PC-3 (cell line): ENCODE measurements around the gene NTRK1. TPM values are rescaled to one million over a fixed set of nuclear protein-coding genes. Genes with fewer than 3 reads are reported as not detected.

ENCODE experiments used
- ATAC-seq: fragments of 200-7000 bp; cut with Tn5 transposase; 2 replicates; pipeline ENCODE4 v1.9.1; 2020; ENCODE audit warnings: mild to moderate bottlenecking, moderate library complexity
- BruUV-seq: library from RNA; stranded (reverse); fragments of 400-500 nt; replicated peaks from 2 replicates; lab custom pipeline; 2021; lab: Mats Ljungman, UMichigan
- CTCF ChIA-PET: fragments of 300-600 bp; sonication (Branson Sonifier 250); formaldehyde crosslinking; loops from one replicate; lab custom pipeline; 2022; ENCODE audit warnings: antibody characterized with exemption; lab: Charles Lee
- POLR2A ChIA-PET: fragments of 300-600 bp; sonication (Branson Sonifier 250); formaldehyde crosslinking; loops from one replicate; lab custom pipeline; 2022; ENCODE audit warnings: antibody characterized with exemption; ENCODE audit not compliant: unreplicated experiment; lab: Charles Lee
- DNase-seq: peaks from one replicate; pipeline ENCODE4 v3.0.0-alpha.2; 2015
- H2AFZ ChIP-seq: fragments of 300-600 bp; sonication (generic); 2 replicates; pipeline ENCODE4 v1.6.0; 2016; ENCODE audit warnings: antibody characterized with exemption, low read length
- H3F3A ChIP-seq: fragments of 300-600 bp; sonication (generic); one replicate; pipeline ENCODE4 v1.6.0; 2017; ENCODE audit warnings: antibody characterized with exemption, low read length, control low read depth, mild to moderate bottlenecking; ENCODE audit not compliant: unreplicated experiment
- H3K27ac ChIP-seq: fragments of 300-600 bp; sonication (generic); 2 replicates; pipeline ENCODE4 v1.5.1; 2016; ENCODE audit warnings: mild to moderate bottlenecking, low read length
- H3K27me3 ChIP-seq: fragments of 300-600 bp; sonication (generic); 2 replicates; pipeline ENCODE4 v1.6.1; 2016; ENCODE audit warnings: low read length, mixed read lengths
- H3K36me3 ChIP-seq: fragments of 300-600 bp; sonication (generic); 2 replicates; pipeline ENCODE4 v1.6.1; 2016; ENCODE audit warnings: low read depth, mixed run types, low read length, mixed read lengths
- H3K4me1 ChIP-seq: fragments of 300-600 bp; sonication (generic); 2 replicates; pipeline ENCODE4 v1.5.1; 2016; ENCODE audit warnings: low read length; ENCODE audit not compliant: insufficient read depth
- H3K4me2 ChIP-seq: fragments of 300-600 bp; sonication (generic); 2 replicates; pipeline ENCODE4 v1.6.0; 2016; ENCODE audit warnings: low read length
- H3K4me3 ChIP-seq: fragments of 300-600 bp; sonication (generic); 2 replicates; pipeline ENCODE4 v1.5.1; 2016; ENCODE audit warnings: mild to moderate bottlenecking, low read length, mixed read lengths
- H3K79me2 ChIP-seq: fragments of 300-600 bp; sonication (generic); 2 replicates; pipeline ENCODE4 v1.6.1; 2017; ENCODE audit warnings: low read length, mixed read lengths
- H3K9ac ChIP-seq: fragments of 300-600 bp; sonication (generic); 2 replicates; pipeline ENCODE4 v1.6.0; 2016; ENCODE audit warnings: mild to moderate bottlenecking, low read length
- H3K9me2 ChIP-seq: fragments of 300-600 bp; sonication (generic); replicated peaks from 2 replicates; pipeline ENCODE4 v1.6.1; 2016; ENCODE audit warnings: mixed run types, low read length, mixed read lengths
- H3K9me3 ChIP-seq: fragments of 300-600 bp; sonication (generic); 2 replicates; pipeline ENCODE4 v1.6.1; 2016; ENCODE audit warnings: low read length, mixed read lengths
- H4K20me1 ChIP-seq: fragments of 300-600 bp; sonication (generic); 2 replicates; pipeline ENCODE4 v1.6.1; 2016; ENCODE audit warnings: low read length, mixed read lengths
- EZH2 ChIP-seq: fragments of 300-600 bp; sonication (generic); IDR thresholded peaks from one replicate; pipeline ENCODE4 v1.6.1; 2017; ENCODE audit warnings: antibody characterized with exemption, mild to moderate bottlenecking, low read length; ENCODE audit not compliant: unreplicated experiment
- EZH2phosphoT487 ChIP-seq: fragments of 300-600 bp; sonication (generic); IDR thresholded peaks from 2 replicates; pipeline ENCODE4 v1.6.1; 2018; ENCODE audit warnings: mild to moderate bottlenecking, antibody characterized with exemption, low read length, borderline replicate concordance
- intact Hi-C: fragments of 100-400 bp; cut with micrococcal nuclease; formaldehyde crosslinking; loops from 2 replicates; pipeline ENCODE4 v1.9.0; 2023
- total RNA-seq: library from RNA; depleted of rRNA; stranded (reverse); fragments of >200 nt; gene quantifications from 2 replicates; pipeline ENCODE4 v1.2.3, GENCODE V29; 2014
- TF ChIP-seq, protein P1 (sequence below): fragments of 300-600 bp; sonication (generic); conservative IDR thresholded peaks from 2 replicates; pipeline ENCODE4 v1.5.1; 2017; ENCODE audit warnings: antibody characterized with exemption, low read depth, mild to moderate bottlenecking, low read length

NTRK1 gene
- total RNA-seq, 1 experiment from 2014 or later: 0.15 TPM

DNA sequence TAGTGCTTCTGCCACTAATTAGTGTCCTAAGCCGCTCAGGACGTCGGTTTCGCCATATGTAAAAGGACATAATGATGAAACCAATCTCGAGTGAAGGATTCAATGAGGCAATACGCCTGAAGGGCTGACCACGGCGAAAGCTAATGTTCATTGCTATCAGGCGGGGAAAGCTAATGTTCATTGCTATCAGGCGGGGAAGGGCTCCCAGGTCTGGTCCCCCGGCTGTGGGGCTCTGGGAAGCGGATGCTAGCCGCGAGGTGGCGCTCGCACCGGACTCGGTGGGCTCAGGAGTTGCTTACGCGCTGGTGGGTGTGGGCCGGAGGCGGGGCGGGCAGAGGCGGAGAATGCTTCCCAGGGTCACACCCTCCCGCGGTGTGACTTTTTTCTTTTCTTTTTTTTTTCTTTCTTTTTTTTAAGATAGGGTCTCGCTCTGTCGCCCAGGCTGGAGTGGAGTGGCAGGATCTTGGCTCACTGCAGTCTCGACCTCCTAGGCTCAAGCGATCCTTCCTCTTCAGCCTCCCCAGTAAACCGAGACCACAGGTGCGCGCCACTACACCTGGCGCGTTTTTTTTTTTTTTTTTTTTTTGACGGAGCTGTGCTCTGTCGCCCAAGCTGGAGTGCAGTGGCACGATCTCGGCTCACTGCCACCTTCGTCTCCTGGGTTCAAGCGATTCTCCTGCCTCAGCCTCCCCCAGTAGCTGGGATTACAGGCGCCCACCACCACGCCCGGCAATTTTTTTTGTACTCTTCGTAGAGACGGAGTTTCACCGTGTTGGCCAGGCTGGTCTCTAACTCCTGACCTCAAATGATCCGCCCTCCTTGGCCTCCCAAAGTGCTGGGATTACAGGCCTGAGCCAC, 31.8 kb downstream of the NTRK1 start:
- H3K9me3 ChIP-seq: no peaks in the 10 kb centered on the region
- no peaks in the 10 kb centered on the region for H4K20me1 ChIP-seq
- no peaks in the 10 kb centered on the region for H3K27me3 ChIP-seq
- H3K4me1 ChIP-seq: peaks cover 19% of the 10 kb centered on the region
- POLR2A ChIA-PET: no interaction called here
- CTCF ChIA-PET: interaction anchor here (0.6 to 3.5 kb wide), 5 partner anchors 35 to 183 kb away, joined by 3 to 43 read pairs (median 5); no protein-coding TSS in a partner anchor
- no peaks in the 10 kb centered on the region for H3K9me2 ChIP-seq
- TF ChIP-seq EZH2phosphoT487 (no peak), EZH2 (no peak)
- TF ChIP-seq, protein P1, sequence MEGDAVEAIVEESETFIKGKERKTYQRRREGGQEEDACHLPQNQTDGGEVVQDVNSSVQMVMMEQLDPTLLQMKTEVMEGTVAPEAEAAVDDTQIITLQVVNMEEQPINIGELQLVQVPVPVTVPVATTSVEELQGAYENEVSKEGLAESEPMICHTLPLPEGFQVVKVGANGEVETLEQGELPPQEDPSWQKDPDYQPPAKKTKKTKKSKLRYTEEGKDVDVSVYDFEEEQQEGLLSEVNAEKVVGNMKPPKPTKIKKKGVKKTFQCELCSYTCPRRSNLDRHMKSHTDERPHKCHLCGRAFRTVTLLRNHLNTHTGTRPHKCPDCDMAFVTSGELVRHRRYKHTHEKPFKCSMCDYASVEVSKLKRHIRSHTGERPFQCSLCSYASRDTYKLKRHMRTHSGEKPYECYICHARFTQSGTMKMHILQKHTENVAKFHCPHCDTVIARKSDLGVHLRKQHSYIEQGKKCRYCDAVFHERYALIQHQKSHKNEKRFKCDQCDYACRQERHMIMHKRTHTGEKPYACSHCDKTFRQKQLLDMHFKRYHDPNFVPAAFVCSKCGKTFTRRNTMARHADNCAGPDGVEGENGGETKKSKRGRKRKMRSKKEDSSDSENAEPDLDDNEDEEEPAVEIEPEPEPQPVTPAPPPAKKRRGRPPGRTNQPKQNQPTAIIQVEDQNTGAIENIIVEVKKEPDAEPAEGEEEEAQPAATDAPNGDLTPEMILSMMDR: peak; percentile 91
- H3K9ac ChIP-seq: no peak overlapping the region
- peak overlapping the region; percentile 54 for H3K4me3 ChIP-seq
- DNase-seq (peak; percentile 95), ATAC-seq (peak; percentile 71)
- peak overlapping the region; percentile 75 for H3K4me2 ChIP-seq
- no peak overlapping the region for H3K27ac ChIP-seq
- peaks cover 7% of the 10 kb centered on the region for H3F3A ChIP-seq
- no peaks in the 10 kb centered on the region for H3K79me2 ChIP-seq
- intact Hi-C loops: loop anchor here (1.0 kb wide), 1 partner anchor 35 kb away; no protein-coding TSS in a partner anchor
- no peaks in the 10 kb centered on the region for H3K36me3 ChIP-seq
- BruUV-seq: no TSS peak
- H2AFZ ChIP-seq: peak overlapping the region; percentile 83

DNA sequence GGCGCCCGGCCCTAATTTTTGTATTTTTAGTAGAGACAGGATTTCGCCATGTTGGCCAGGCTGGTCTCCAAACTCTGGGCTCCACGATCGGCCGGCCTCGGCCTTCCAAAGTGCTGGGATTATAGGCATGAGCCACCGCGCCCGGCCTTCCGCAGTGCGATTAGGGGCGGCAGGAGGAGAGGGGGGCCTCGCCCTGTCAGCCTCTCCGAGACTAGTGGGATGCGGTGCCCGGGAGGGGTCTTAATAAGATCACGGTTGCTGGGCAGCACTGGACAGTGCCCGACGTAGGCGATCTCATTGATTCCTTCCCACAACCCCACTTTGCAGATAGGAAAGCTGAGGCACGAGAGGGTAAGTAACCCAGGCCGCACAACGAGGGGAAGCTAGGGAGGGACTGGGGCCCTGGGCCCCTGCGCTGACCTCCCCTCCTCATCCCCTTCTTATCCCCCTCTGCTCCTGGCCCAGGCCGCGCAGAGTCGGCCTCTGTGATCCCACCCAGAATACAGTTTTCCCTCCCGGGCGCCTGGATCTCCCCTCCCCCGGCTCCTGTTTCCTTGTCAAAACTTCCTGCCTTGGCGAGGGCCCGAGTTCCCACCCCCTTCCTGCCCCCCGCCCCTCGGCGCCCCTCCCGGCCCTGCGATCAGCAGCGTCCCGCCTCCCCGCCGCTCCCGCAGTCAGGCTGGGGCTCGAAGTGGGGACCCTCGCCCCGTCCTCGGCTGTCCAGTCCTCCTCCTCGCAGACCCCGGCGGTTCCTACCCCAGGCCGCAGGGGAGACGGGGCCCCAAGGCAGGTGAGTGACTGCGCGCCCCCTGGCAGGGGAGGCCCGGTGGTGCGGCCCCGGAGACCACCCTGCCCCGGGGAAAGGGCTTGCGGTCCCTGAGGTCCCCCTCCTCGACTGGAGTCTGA, 32.6 kb downstream of the NTRK1 start, which contains the start of gene PEAR1:
Gene PEAR1, plus strand, starts transcription at position 671 of the 906 bp plus-strand sequence. CDS start 10,209 bp downstream, outside the sequence.
- H3F3A ChIP-seq: peaks cover 10% of the 10 kb centered on the region
- no peaks in the 10 kb centered on the region for H3K9me2 ChIP-seq
- peak within 1 kb of the TSS; percentile 54 for H3K4me3 ChIP-seq
- TF ChIP-seq EZH2 (no peak), EZH2phosphoT487 (no peak)
- TF ChIP-seq, protein P1: no peak
- no peaks in the 10 kb centered on the region for H3K36me3 ChIP-seq
- intact Hi-C loops: no loop called here
- peaks cover 28% of the 10 kb centered on the region for H3K4me1 ChIP-seq
- BruUV-seq: no TSS peak
- no peaks in the 10 kb centered on the region for H4K20me1 ChIP-seq
- peak within 1 kb of the TSS; percentile 83 for H2AFZ ChIP-seq
- H3K79me2 ChIP-seq: no peaks in the 10 kb centered on the region
- no peak within 1 kb of the TSS for H3K27ac ChIP-seq
- peak within 1 kb of the TSS; percentile 75 for H3K4me2 ChIP-seq
- no peak for DNase-seq
- ChIA-PET CTCF (interaction anchor here (0.6 to 3.5 kb wide), 5 partner anchors 34 to 182 kb away, joined by 3 to 43 read pairs (median 5); no protein-coding TSS in a partner anchor), POLR2A (no interaction called here)
- no peak for ATAC-seq
- H3K27me3 ChIP-seq: no peaks in the 10 kb centered on the region
- H3K9ac ChIP-seq: no peak within 1 kb of the TSS
- H3K9me3 ChIP-seq: no peaks in the 10 kb centered on the region
